ENCODE data around the gene KRT82. TPM values are rescaled to one million over a fixed set of nuclear protein-coding genes. Genes with fewer than 3 reads are reported as not detected.
A peak's percentile ranks its signal among the peaks of the same experiment; 100 is the strongest.

KRT82 gene
- total RNA-seq, 2 experiments from 2014 or later = not detected

DNA sequence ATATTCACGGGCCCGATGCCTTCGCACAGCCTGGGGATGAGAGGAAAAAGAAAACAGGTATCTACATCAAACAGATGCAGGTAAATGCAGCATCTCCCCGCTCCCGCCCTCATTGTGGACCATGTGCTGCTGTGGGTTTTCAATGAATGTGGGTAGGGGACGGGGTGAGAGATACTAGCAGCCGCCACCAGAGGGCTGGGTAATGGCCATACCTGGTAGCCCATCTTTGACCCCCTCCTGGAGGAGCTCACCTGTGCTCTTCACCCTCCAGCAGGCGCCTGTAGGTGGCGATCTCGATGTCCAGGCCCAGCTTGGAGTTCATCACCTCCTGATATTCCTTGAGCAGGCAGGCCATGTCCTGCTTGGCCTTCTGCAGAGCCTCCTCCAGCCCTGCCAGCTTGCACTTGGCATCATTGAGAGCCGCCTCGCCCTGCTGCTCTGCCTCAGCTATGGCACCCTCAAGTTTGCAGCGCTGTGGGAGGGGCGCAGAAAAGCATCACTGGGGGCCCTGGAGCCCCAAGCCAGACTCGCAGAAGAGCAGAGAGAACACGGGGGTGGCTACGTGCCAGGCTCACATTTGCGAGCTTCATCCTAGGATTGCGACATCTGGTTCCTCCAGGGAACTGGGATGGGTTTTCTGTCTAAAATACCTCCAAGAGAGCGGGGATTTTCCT, 10.2 kb downstream of the KRT82 start:
- DNase-seq (no peak), ATAC-seq (no peak)
- Mint-ChIP-seq H3K27me3 (peaks cover 15% of the 10 kb centered on the region), H3K9me3 (ENCODE audit: low read depth) (no peaks in the 10 kb centered on the region), H3K4me3 (no peak overlapping the region), H3K4me1 (no peaks in the 10 kb centered on the region), H3K27ac (no peak overlapping the region), H3K36me3 (no peaks in the 10 kb centered on the region)
- CTCF ChIA-PET = interaction anchor here (0.8 to 1.7 kb wide), 5 partner anchors 10 to 184 kb away, joined by 3 to 6 read pairs (median 4); partner anchors contain the start of gene KRT84

DNA sequence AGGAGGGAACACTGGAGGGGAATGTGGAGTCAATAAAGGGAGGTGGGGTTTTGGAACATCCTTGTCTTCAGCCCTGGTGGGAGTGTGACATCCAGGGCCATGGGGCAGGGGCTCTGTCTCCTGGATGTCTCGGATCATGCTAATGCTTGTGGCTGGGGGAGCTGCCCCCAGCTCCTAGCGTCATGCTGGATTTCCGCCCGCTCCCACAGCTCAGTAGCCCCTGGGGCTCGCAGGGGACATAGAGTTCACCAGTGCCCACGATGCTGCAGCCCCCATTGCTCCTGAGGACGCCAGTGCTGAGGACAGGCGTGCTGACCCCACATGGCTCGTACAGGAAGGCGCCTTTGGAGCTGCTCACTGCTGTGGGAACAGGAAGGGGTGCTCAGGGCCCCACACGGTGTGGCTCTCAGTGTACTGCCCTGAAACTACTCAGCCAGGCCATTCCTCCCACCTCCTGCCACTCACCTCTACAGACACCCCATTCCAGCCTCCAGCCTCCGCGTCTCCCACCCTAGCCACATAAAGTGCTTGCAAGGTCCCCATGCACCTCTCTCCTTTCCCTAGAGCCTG, 11.2 kb downstream of the KRT82 start:
- H3K27ac Mint-ChIP-seq = no peak overlapping the region
- H3K4me1 Mint-ChIP-seq = no peaks in the 10 kb centered on the region
- H3K27me3 Mint-ChIP-seq = peaks cover 15% of the 10 kb centered on the region
- no peaks in the 10 kb centered on the region for H3K36me3 Mint-ChIP-seq
- H3K9me3 Mint-ChIP-seq (ENCODE audit: low read depth) = no peaks in the 10 kb centered on the region
- DNase-seq = no peak
- no peak overlapping the region for H3K4me3 Mint-ChIP-seq
- no peak for ATAC-seq
- CTCF ChIA-PET = interaction anchor here (0.9 to 1.7 kb wide), 3 partner anchors 9 to 21 kb away, joined by 3 to 6 read pairs (median 5); partner anchors contain the start of gene KRT84

DNA sequence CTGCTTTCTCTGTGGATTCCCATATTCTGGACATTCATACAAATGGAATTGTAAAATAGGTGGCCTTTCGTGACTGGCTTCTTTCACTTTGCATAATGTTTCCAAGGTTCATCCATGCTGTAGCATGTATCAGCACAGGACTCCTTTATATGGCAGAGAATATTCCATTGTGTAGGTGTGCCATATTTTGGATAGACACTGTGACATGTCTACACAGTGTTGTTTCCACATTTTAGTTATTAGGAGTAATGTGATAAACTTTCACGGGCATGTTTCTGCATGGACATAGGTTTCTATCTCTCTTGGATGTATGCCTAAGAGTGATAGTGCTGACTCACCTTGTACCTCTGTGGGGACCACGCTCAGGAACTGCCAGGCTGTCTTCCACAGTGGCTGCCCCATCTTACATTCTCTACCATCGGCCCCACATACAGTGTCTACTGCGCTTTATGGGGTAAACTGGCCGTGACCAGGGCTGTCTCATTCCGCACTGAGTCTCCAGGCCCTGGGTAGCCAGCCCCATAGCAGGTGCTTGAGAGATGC, 13.6 kb downstream of the KRT82 start:
- no peak for ATAC-seq

DNA sequence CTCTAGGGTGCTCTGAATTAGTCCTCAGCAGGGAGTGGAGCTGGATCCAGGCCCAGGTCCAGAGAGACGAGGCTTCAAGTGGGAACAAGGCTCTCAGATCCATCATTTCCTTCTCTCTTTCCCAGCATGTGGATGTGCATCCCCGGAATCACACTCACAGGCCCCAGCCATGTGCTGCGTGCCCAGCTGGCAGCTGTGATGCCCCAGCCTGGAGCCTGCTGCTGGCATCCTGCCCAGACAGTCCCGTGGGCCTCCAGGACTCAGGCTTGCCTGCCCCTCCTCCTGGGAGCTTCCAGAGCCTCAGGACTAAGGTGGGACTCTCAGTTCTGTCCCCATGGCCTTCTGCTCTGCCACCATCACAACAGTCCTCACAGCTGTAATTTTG, 14.5 kb downstream of the KRT82 start:
- no peaks in the 10 kb centered on the region for H3K36me3 Mint-ChIP-seq
- CTCF ChIA-PET = no interaction called here
- H3K27me3 Mint-ChIP-seq = peaks cover 10% of the 10 kb centered on the region
- H3K4me1 Mint-ChIP-seq = no peaks in the 10 kb centered on the region
- no peaks in the 10 kb centered on the region for H3K9me3 Mint-ChIP-seq (ENCODE audit: low read depth)
- no peak overlapping the region for H3K4me3 Mint-ChIP-seq
- no peak for ATAC-seq
- DNase-seq = no peak
- no peak overlapping the region for H3K27ac Mint-ChIP-seq

More for the DNA sequence above, 13.6 kb downstream of the KRT82 start:
- no peaks in the 10 kb centered on the region for H3K36me3 Mint-ChIP-seq
- no peaks in the 10 kb centered on the region for H3K9me3 Mint-ChIP-seq (ENCODE audit: low read depth)
- H3K27me3 Mint-ChIP-seq = peaks cover 18% of the 10 kb centered on the region
- H3K27ac Mint-ChIP-seq = no peak overlapping the region
- DNase-seq = no peak
- no peak overlapping the region for H3K4me3 Mint-ChIP-seq
- H3K4me1 Mint-ChIP-seq = no peaks in the 10 kb centered on the region
- CTCF ChIA-PET = interaction anchor here (1.3 kb wide), 1 partner anchor 487 kb away, joined by 5 read pairs; no protein-coding TSS in a partner anchor

DNA sequence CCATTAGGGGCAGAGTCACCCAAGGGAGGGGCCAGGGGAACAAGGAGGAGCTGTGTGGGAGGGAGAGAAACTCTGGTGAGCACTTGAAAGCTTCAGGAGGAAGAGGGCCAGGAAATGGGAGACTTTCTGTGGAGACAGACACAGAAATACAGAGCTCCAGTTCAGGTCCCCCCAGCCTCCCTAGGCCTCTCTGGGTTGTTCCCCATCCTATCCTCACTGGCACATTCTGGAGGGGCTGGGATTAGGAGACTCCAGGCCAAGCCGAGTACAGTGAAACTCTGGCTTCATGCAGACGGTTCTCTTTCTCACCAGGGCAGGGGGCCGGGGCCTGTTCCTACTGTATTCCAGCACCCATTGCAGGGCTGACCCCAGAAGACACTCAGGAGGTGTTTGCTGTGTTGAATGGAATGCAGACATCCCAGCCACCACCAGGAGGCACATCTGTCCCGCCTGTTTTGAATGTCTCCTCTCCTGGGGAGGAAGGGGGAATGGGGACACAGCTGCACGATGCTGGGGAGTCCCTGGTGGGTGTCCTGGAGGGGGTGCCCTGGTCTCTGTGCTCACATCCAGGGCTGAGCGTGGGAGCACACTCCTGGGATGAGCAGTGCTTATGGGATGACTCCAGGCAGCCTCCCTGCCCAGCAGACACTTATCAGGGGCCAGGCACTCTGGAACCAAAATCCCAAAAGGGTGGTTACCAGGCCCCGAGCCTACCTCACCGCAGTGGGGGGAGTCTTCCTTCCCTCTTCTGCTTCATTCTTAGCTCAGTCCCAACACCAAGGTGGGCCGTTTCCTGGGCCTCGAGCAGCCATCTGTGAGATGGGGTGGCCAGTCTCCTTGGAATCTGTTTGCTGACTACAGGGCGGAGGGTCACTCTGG, 15.2 kb downstream of the KRT82 start:
- DNase-seq (no peak), ATAC-seq (no peak)
- Mint-ChIP-seq H3K4me1 (no peaks in the 10 kb centered on the region), H3K9me3 (ENCODE audit: low read depth) (no peaks in the 10 kb centered on the region), H3K4me3 (no peak overlapping the region), H3K36me3 (no peaks in the 10 kb centered on the region), H3K27ac (no peak overlapping the region), H3K27me3 (peaks cover 10% of the 10 kb centered on the region)
- CTCF ChIA-PET = no interaction called here

DNA sequence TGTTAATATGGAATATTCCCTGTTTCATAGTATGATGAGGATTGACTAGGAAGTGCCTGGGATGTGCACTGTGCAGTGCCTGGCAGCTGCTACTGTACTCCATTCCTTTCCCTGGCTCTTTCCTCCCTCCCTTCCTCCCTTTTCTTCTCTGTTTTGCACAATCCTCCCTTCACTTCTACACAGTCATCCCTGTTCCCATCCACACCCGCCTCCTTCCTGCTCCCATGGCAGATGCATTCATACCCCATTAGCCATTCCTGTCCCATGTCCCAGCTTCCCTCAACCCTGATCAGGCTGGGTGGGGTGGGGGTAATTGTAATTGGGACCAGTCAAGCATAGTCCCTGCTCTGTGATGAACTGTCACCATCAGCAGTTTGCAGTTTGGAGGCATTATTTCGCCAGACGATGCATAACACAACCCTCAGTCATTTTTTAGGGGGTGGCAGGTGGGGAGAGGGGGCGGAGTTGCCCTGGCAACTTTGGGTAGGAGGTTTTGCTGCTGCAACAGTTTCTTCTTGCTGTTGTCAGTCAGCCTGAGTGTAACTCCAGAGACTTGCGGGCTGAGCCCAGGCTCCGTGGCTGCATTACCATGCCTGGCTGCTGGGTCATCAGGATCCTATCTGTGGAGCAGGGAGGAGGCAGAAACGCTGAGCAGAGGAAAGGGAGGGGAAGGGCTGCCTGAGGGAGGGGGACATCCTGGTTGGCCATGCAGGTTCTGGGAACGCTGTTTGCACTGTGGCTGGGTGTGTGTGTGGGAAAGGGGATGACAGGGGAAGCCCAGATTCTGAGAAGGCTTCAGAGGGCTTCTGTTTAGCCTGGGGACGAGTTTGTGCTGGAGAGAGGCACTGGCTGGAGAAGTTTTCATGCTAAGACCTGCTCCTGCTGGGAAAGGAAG, 16.6 kb downstream of the KRT82 start:
- ATAC-seq (no peak), DNase-seq (no peak)
- H3K27me3 Mint-ChIP-seq = peaks cover 10% of the 10 kb centered on the region
- H3K4me3 Mint-ChIP-seq = no peak overlapping the region
- H3K36me3 Mint-ChIP-seq = no peaks in the 10 kb centered on the region
- CTCF ChIA-PET = no interaction called here
- H3K27ac Mint-ChIP-seq = no peak overlapping the region
- H3K9me3 Mint-ChIP-seq (ENCODE audit: low read depth) = no peaks in the 10 kb centered on the region
- H3K4me1 Mint-ChIP-seq = no peaks in the 10 kb centered on the region

DNA sequence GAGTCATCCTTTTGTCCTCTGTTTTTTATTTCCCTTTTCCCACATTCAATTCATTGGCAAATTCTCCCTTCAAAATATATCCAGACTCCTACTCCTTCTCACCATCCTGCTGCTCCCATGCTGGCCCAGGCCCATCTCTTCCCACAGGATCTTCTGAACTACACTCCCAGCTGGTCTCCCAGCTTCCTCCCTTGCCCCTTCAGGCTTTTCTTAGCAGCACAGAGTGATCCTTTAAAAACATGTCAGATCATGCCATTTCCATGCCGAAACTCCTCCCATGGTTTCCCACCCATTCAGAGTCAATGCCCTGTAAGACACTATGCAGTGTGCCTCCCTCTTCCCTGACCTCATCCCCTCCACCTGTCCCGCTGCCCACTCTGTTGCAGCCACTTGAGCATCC, 18.3 kb downstream of the KRT82 start:
- Mint-ChIP-seq H3K4me1 (peaks cover 4% of the 10 kb centered on the region), H3K9me3 (ENCODE audit: low read depth) (no peaks in the 10 kb centered on the region), H3K4me3 (no peak overlapping the region), H3K27ac (no peak overlapping the region), H3K27me3 (peaks cover 10% of the 10 kb centered on the region), H3K36me3 (no peaks in the 10 kb centered on the region)
- DNase-seq (no peak), ATAC-seq (no peak)
- CTCF ChIA-PET = no interaction called here

DNA sequence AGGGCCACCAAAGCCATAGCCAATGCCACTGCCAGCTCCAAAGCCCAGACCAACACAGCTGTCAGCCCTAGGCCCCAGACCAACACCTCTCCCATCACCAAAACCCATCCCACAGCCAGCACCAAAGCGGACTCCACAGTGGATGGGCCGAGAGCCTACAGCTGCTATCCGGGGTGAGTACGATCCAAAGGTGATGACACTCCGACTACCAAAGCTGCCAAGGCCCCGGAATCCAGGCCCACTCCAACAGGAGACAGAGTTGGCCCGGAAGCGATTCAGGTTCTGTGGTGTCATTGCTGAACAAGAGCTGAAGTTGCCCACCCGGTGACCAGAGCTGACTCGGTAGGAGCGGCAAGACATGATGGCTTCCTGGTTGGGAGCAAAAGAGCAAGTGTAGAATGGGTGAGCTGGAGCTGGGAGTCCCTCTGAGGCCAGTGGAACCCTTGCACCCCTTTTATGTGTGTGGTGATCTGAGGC, 20.9 kb downstream of the KRT82 start, which contains the start of gene KRT84:
Gene KRT84 (minus strand): TSS at position 427 of the 477 bp plus-strand sequence. CDS start 67 bp downstream, at position 360.
- no peak within 1 kb of the TSS for H3K4me3 Mint-ChIP-seq
- no peaks in the 10 kb centered on the region for H3K36me3 Mint-ChIP-seq
- no peak within 1 kb of the TSS for H3K27ac Mint-ChIP-seq
- no peaks in the 10 kb centered on the region for H3K9me3 Mint-ChIP-seq (ENCODE audit: low read depth)
- H3K27me3 Mint-ChIP-seq = peaks cover 8% of the 10 kb centered on the region
- DNase-seq (no peak), ATAC-seq (no peak)
- peaks cover 20% of the 10 kb centered on the region for H3K4me1 Mint-ChIP-seq
- CTCF ChIA-PET = interaction anchor here (2.2 to 4.5 kb wide), 2 partner anchors 10 to 13 kb away, joined by 6 to 18 read pairs; no protein-coding TSS in a partner anchor

DNA sequence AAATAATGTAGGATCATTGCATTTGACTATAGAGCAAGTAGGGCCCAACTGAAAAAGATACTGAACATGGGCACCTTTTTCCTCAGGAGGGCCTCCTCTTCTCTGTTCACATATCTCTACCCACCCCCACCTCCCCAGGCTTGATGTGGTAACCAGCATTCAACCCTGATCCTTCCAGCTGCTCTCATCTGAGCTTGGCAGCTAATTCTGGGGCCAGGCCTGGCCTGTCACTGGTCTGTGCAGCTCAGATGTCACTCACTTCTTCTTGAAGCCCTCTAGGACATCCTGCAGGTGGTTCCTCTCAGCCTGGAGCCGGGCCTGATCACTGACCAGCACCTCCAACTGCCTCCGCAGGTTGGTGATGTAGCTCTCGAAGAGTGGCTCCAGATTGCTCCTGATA, 22.8 kb downstream of the KRT82 start:
- CTCF ChIA-PET = interaction anchor here (0.7 to 4.5 kb wide), 4 partner anchors 11 to 487 kb away, joined by 3 to 18 read pairs (median 4); no protein-coding TSS in a partner anchor
- DNase-seq (no peak), ATAC-seq (no peak)
- Mint-ChIP-seq H3K27me3 (peaks cover 2% of the 10 kb centered on the region), H3K27ac (no peak overlapping the region), H3K36me3 (no peaks in the 10 kb centered on the region), H3K4me3 (no peak overlapping the region), H3K9me3 (ENCODE audit: low read depth) (no peaks in the 10 kb centered on the region), H3K4me1 (peaks cover 20% of the 10 kb centered on the region)

DNA sequence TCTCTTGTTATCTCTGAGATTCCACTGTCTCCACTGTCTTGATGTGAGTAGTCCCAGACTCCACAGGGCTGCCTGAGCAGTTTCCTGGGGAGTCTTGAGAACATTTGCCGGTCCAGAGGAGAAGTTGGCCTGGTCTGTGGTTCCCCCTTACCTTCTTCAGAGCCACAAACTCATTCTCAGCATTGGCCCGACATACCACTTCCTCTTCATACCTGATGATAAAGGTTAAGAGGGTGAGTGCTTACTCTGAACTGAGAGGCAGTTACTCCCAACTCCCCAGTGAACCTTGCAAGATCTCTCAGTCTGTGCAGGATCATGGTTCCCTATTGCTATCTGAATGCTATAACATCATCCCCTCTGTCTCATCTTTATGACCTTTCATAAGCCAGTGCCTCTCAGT, 23.3 kb downstream of the KRT82 start:
- no peak overlapping the region for H3K27ac Mint-ChIP-seq
- peaks cover 2% of the 10 kb centered on the region for H3K27me3 Mint-ChIP-seq
- no peaks in the 10 kb centered on the region for H3K36me3 Mint-ChIP-seq
- CTCF ChIA-PET = interaction anchor here (1.6 to 4.5 kb wide), 4 partner anchors 10 to 503 kb away, joined by 3 to 18 read pairs (median 6); no protein-coding TSS in a partner anchor
- H3K4me3 Mint-ChIP-seq = no peak overlapping the region
- DNase-seq (no peak), ATAC-seq (peak; percentile 53)
- peaks cover 20% of the 10 kb centered on the region for H3K4me1 Mint-ChIP-seq
- H3K9me3 Mint-ChIP-seq (ENCODE audit: low read depth) = no peaks in the 10 kb centered on the region

DNA sequence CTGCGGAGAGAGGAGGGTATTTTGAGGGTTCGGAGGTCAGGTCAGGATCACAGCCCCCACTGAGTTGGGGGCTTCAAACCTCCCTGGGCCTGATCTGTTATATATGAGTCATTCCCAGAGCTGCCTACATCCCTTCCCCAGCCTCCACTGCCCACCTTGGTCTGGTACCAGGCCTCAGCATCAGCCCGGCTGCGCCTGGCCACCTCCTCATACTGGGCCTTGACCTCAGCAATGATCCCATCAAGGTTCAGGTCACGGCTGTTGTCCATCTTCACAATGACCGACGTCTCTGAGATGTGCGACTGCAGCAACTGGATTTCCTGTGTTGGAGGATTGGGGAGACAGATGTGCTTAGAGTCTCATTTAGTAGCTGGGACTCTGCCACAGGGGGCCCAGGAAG, 24.9 kb downstream of the KRT82 start:
- Mint-ChIP-seq H3K4me3 (no peak overlapping the region), H3K9me3 (ENCODE audit: low read depth) (no peaks in the 10 kb centered on the region), H3K4me1 (peaks cover 20% of the 10 kb centered on the region), H3K27me3 (peaks cover 9% of the 10 kb centered on the region), H3K36me3 (no peaks in the 10 kb centered on the region), H3K27ac (no peak overlapping the region)
- ATAC-seq = no peak
- DNase-seq = no peak
- CTCF ChIA-PET = interaction anchor here (1.0 to 2.8 kb wide), 8 partner anchors 9 to 504 kb away, joined by 3 to 8 read pairs (median 3); no protein-coding TSS in a partner anchor

DNA sequence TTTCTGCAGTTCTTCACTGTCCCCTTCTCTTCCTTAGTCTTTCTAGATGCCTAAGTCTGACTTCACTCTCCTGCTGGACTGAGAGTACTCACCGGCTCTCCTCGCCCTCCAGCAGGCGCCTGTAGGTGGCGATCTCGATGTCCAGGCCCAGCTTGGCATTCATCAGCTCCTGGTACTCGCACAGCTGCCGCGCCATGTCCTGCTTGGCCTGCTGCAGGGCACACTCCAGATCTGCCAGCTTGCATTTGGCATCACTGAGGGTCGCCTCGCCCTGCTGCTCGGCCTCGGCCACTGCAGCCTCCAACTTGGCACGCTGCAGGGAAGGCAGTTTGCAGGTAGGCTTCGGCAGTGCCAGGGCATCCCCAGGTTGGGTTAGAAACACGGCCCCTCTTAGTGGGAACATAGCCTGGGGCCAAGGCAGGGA, 25.9 kb downstream of the KRT82 start:
- ATAC-seq (no peak), DNase-seq (peak; percentile 46)
- peaks cover 20% of the 10 kb centered on the region for H3K4me1 Mint-ChIP-seq
- H3K27ac Mint-ChIP-seq = no peak overlapping the region
- H3K27me3 Mint-ChIP-seq = peaks cover 12% of the 10 kb centered on the region
- no peaks in the 10 kb centered on the region for H3K36me3 Mint-ChIP-seq
- H3K4me3 Mint-ChIP-seq = no peak overlapping the region
- no peaks in the 10 kb centered on the region for H3K9me3 Mint-ChIP-seq (ENCODE audit: low read depth)
- CTCF ChIA-PET = interaction anchor here (1.1 to 2.8 kb wide), 4 partner anchors 16 to 499 kb away, joined by 3 to 8 read pairs (median 3); no protein-coding TSS in a partner anchor

Measured in activated CD8-positive, alpha-beta memory T cell treated with anti-CD3 and anti-CD28 coated beads, Interleukin-2, amount 10 ng/mL, durations not matched to agents 7 days and 5 days (primary cell).